Urothelium cell line (cell line): Measurements from ENCODE around the gene ITGB1.
"Not testable (repeated sequence)": the region's sequence is repeated elsewhere in the genome, so short reads cannot be mapped to it uniquely, and the experiment has no call there.

Experiments used
- DNase-seq: peaks from one replicate; pipeline ENCODE4 v3.0.0; 2011; ENCODE audit warnings: low spot score, mixed read lengths
- FAIRE-seq: peaks from 2 replicates; lab custom pipeline; 2011; peaks lifted over from hg19 to GRCh38; lab: Jason Lieb, UNC

ITGB1 gene

DNA sequence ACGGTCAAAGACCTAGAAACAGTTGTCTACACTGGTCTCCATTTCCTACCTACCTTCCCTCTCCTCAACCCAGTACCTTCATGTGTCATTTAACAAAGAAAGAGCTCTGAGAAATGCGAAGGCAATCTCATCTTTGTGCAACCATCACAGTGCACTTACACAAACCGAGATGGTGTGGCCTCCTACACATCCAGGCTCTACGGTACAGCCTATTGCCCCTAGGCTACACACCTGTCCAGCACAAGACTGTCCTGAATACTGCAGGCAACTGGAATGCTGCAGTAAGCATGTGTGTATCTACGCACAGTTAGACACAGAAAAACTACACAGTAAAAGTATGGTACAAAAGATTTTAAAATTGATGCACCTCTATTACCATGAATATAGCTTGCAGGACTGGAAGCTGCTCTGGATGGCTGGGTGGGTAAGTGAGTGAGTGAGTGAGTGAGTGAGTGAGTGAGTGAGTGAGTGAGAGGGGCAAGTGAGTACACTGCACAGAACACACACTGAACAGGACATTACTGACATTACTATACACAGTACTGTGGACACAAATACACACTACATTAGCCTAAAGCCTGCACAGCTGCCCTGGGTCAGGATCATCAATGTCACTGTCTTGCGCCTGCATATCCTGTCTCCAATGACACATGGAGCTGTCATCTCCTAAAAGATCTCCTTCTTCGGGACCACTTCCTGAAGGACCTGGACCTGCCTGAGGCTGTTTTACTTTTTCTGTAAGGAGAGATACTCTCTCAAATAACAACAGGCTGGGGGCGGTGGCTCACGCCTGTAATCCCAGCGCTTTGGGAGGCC lies 18.5 kb downstream of the ITGB1 start:
- DNase-seq (no peak), FAIRE-seq (no peak)

DNA sequence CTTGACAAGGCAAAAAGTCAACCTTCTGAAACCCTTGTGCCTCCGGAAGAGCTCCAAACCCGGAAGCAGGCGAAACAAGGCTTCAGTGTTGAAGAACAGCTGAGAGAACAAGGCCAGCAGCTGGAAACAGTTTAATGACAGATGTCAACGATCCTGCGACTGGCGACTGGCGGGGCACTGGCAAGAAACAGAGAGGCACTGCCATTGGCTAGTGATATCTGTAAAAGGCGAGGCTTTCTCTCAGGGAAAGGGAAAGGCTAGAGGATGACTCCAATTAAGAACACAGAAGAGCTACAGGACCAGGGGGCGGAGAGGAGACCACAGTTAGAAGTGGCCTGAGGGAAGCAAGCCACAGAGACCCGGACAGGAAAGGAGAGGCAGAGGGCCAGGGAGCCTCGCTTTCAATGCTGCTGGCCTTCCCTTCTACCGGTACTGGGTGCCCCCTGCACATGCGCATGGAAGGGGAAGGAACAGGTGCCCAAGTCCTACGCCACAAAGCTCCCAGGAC lies 19.4 kb downstream of the ITGB1 start:
- no peak for FAIRE-seq
- DNase-seq: no peak

GRCh38 chr10:32937911-32938424 lies 20.1 kb downstream of the ITGB1 start:
- no peak for DNase-seq
- no peak for FAIRE-seq

GRCh38 chr10:32932225-32932729 lies 25.8 kb downstream of the ITGB1 start:
- no peak for DNase-seq
- FAIRE-seq: no peak

DNA sequence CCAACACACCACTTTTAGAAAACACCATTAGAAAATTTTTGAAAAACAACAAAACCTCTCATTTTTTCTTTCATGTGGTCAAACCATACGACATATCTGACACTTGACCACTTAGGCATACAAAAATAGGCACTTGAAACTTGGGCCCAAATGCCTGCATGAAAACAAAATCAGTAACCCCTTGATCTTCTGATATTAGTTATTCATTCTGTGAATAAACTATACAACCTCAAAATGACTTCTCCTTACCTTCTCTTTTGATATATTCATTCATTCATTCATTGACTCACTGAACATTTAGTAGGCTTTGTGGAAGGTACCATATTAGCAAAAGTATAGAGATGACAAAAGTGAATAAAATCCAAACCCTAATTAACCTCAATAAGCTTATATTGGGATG lies 26.4 kb downstream of the ITGB1 start:
- FAIRE-seq (no peak), DNase-seq (no peak)

DNA sequence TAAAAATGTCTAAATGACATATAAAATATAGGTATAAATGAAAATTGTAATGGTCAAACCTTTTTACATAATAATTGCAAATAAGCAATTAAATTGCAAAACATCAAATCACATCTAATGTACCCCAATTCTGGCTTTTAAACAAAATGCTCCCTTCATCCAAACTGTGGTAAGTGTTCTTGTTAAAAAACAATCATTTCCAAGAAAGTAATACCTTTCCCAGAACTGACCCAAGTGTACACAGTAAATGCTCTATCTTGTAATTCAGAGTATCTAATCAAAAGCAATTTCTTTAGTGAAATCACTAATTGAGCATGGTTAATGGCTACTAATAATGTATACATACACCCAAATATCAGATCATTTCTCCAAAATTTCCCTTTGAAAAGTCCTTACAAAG lies 28.0 kb downstream of the ITGB1 start:
- DNase-seq (no peak), FAIRE-seq (no peak)

GRCh38 chr10:32929634-32930033 lies 28.4 kb downstream of the ITGB1 start:
- DNase-seq (no peak), FAIRE-seq (no peak)

DNA sequence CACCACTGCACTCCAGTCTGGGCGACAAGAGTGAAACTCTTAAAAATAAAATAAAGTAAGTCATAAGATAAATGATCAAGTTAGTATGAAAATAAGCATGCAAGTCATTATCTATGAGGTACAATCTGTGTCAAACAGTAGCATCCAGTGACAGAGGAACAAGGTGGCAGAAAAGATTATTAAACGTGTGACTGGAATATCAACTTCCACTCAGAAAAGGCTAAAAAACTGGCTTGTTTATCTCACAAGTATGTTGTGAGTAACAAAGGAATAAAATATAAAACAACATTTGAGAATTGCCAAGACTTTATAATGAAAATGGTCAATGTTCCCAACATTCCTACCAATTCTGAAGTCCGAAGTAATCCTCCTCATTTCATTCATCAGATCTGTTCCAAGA lies 30.3 kb downstream of the ITGB1 start:
- no peak for FAIRE-seq
- no peak for DNase-seq

- FAIRE-seq: no peak
- no peak for DNase-seq
Measured at GRCh38 chr10:32923849-32924248, 34.2 kb downstream of the ITGB1 start.

DNA sequence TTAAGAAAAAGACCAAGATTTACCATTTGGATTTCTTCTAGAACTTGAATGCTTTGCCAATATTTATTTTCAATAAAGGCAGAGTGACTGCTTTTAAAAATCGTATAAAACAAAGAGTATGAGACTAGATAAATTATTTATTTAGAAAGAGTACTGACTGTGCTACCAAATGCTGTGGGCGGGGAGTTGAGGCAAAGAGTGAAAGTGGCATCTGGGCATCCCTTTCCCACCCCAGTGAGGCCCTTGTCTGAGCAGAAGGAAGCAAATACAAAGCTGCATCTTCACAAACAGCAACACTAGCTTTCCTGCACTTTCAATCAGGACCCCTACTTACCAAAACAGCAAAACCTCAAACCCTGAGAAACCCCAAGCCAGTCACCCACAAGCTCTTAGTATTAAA lies 34.9 kb downstream of the ITGB1 start:
- FAIRE-seq: no peak

GRCh38 chr10:32922170-32922569 lies 35.9 kb downstream of the ITGB1 start:
- FAIRE-seq (no peak), DNase-seq (no peak)

More for the DNA sequence above, 34.9 kb downstream of the ITGB1 start:
- DNase-seq: no peak

DNA sequence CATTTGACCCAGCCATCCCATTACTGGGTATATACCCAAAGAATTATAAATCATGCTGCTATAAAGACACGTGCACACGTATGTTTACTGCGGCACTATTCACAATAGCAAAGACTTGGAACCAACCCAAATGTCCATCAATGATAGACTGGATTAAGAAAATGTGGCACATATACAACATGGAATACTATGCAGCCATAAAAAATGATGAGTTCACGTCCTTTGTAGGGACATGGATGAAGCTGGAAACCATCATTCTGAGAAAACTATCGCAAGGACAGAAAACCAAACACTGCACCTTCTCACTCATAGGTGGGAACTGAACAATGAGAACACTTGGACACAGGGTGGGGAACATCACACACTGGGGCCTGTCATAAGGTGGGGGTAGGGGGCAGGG lies 40.2 kb downstream of the ITGB1 start:
- DNase-seq, FAIRE-seq: not testable (repeated sequence)

DNA sequence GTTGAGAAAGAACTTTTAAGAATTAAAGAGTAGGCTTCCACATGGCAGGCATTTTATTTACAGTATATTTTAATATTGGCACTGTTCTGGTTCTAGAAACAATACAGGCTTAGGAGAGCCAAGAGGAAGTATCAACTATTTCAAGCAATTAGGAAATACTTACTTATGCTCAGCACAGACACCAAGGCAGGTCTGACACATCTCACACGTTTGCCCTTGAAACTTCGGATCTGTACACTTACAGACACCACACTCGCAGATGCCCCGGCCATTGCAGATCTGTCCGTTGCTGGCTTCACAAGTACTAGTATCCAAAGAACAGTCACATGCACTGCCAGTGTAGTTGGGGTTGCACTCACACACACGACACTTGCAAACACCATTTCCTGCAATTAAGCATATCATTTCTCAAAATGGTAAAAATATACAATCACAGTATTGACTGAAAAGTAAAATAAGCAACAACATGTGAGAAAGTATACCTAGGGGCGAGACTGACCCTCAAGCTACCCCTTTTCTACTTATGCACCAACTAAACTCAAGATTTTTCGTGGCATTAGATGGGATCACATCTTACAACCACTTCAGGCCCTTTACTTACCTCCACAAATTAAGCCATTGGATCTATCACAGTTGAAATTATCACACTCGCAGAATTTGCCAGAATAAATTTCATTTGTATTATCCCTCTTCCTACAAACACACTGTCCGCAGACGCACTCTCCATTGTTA lies 46.6 kb downstream of the ITGB1 start:
- DNase-seq: no peak

GRCh38 chr10:32909970-32910369 lies 48.1 kb downstream of the ITGB1 start:
- DNase-seq, FAIRE-seq: not testable (repeated sequence)

More for the DNA sequence above, 46.6 kb downstream of the ITGB1 start:
- FAIRE-seq: no peak

DNA sequence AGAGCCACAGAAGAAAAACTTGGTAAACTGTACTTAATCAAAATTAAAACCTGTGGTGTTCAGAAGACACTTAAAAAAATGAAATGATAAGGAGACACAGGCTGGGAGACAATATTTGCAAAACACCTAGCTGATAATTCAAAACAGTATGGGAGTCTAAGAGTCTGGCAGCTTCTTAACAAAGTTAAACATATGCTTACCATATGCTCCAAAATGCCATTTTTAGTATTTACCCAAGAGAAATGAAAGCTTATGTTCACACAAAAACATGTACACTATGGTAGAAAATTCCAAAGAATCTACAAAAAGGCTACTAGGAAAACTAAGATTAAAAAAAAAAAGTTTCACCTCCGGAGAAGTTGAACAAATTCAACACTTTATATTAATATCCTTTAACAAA lies 48.6 kb downstream of the ITGB1 start:
- no peak for DNase-seq
- FAIRE-seq: no peak

- DNase-seq (no peak), FAIRE-seq (no peak)
Measured at GRCh38 chr10:32906595-32906994, 51.4 kb downstream of the ITGB1 start.

DNA sequence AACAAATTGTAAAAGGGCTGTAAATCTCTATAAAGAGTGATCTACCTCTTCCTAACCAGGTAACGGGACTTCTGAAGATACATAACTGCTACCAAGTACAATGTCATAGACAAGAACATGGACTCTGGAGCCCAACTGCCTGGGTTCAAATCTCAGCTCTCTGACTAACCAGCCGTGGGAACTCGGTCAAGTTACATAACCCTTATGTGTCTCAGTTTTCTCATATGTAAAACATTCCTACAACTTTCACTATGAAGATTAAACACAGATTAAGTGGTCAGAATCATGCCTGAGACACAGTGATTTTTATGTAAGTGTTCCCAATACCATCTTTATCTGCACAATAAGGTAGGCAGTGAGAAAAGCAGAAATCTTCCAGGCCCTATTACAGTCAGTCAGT lies 52.6 kb downstream of the ITGB1 start:
- FAIRE-seq: no peak
- DNase-seq: no peak

GRCh38 chr10:32901815-32902214 lies 56.2 kb downstream of the ITGB1 start:
- FAIRE-seq: no peak
- no peak for DNase-seq

- FAIRE-seq, DNase-seq: not testable (repeated sequence)
Measured at GRCh38 chr10:32895200-32895968, 62.6 kb downstream of the ITGB1 start.

- no peak for DNase-seq
- FAIRE-seq: no peak
Measured at GRCh38 chr10:32893916-32894664, 63.9 kb downstream of the ITGB1 start.
